GM12801 (cell line): ENCODE measurements around the gene CTLA4.

Source experiments
- CTCF ChIP-seq: IDR thresholded peaks from one replicate; pipeline ENCODE4 v1.5.1; 2011; ENCODE audit warnings: control low read depth; ENCODE audit not compliant: insufficient read length; ENCODE audit errors: extremely low read depth

CTLA4 gene

GRCh38 chr2:203891474-203891873, 23.9 kb downstream of the CTLA4 start:
- TF ChIP-seq CTCF = no peak

- TF ChIP-seq CTCF = no peak
Measured at GRCh38 chr2:203892207-203892606, 24.6 kb downstream of the CTLA4 start.

GRCh38 chr2:203893401-203893800, 25.8 kb downstream of the CTLA4 start:
- TF ChIP-seq CTCF = no peak

- no peak for TF ChIP-seq CTCF
Measured at GRCh38 chr2:203893840-203894239, 26.3 kb downstream of the CTLA4 start.

GRCh38 chr2:203894262-203894661, 26.7 kb downstream of the CTLA4 start:
- no peak for TF ChIP-seq CTCF

- TF ChIP-seq CTCF = no peak
Measured at GRCh38 chr2:203897544-203897943, 30.0 kb downstream of the CTLA4 start.

GRCh38 chr2:203898657-203899056, 31.1 kb downstream of the CTLA4 start:
- TF ChIP-seq CTCF = no peak

GRCh38 chr2:203900253-203900652, 32.7 kb downstream of the CTLA4 start:
- no peak for TF ChIP-seq CTCF
